ENCODE measurements around the gene BMI1. TPM values are rescaled to one million over a fixed set of nuclear protein-coding genes. Genes with fewer than 3 reads are reported as not detected.
"Not testable (repeated sequence)": the region's sequence is repeated elsewhere in the genome, so short reads cannot be mapped to it uniquely, and the experiment has no call there.

Gene BMI1
- total RNA-seq, 1 donor from 2014 or later = 62.1 TPM

DNA sequence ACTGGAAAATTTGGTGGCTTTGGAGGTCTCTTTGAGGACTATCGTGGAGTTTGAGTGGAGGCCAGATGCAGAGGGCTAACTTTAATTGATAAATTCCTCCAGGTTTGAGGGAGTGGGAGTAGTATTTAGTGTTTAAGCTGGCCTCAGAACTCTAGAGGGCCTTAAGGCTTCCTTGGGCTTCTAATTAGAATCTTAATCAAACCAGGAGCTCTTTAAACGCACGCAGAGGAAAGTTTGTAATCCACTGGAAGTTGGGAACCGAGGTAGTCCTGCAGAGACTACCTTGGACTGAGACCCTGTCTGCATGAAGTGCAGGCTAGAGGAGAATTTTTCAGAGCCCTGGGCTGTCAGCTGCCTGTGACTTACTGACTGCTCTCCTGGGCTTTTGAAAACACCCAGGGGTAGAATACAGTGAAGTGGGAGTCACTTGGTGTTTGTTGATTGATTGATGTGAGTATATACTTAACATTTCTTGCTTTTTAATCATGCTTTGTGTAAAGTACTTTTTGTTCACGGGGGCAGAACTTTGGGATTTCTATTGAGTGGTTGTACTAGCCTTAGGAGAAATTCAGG lies 30.3 kb downstream of the BMI1 start:
- TF ChIP-seq, protein P1, sequence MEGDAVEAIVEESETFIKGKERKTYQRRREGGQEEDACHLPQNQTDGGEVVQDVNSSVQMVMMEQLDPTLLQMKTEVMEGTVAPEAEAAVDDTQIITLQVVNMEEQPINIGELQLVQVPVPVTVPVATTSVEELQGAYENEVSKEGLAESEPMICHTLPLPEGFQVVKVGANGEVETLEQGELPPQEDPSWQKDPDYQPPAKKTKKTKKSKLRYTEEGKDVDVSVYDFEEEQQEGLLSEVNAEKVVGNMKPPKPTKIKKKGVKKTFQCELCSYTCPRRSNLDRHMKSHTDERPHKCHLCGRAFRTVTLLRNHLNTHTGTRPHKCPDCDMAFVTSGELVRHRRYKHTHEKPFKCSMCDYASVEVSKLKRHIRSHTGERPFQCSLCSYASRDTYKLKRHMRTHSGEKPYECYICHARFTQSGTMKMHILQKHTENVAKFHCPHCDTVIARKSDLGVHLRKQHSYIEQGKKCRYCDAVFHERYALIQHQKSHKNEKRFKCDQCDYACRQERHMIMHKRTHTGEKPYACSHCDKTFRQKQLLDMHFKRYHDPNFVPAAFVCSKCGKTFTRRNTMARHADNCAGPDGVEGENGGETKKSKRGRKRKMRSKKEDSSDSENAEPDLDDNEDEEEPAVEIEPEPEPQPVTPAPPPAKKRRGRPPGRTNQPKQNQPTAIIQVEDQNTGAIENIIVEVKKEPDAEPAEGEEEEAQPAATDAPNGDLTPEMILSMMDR (IDR thresholded peaks at IDR 0.05; ENCODE audit: unreplicated experiment) = no peak
- Mint-ChIP-seq H3K4me3 (ENCODE audit: low read depth) (no peak overlapping the region), H3K36me3 (ENCODE audit: insufficient read depth) (no peaks in the 10 kb centered on the region), H3K27me3 (peaks cover 25% of the 10 kb centered on the region), H3K27ac (no peak overlapping the region), H3K4me1 (ENCODE audit: low read depth) (no peaks in the 10 kb centered on the region), H3K9me3 (ENCODE audit: low read depth) (no peaks in the 10 kb centered on the region)
- no peak for DNase-seq (ENCODE audit: low spot score, unreplicated experiment)

DNA sequence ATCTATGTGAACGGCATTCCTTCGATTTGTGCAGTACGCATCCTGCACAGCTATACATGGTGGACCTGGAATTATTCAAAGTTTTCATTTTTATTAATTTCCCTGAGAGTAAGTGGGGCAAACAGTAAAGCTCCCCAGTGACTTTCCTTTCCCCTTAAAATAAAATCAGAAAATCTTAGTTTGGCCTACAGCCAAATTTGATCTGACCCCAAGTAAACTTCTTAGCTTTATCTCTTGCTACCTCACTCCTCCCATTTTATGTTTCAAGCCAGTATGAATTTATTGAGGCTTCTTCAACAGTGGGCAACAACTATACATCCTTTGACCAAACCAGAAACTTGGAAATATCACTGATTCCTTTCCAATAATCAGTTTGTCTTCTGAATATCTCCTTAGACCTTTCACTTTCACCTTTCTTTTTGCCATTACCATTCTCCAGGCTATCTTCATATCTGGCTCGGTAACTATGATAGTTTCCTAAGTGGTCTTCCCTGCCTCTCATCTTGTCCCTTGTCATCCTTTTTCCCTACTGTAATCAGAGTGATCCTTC lies 35.5 kb downstream of the BMI1 start:
- H3K9me3 Mint-ChIP-seq (ENCODE audit: low read depth) = no peaks in the 10 kb centered on the region
- TF ChIP-seq, protein P1 (IDR thresholded peaks at IDR 0.05; ENCODE audit: unreplicated experiment) = no peak
- H3K4me3 Mint-ChIP-seq (ENCODE audit: low read depth) = no peak overlapping the region
- no peaks in the 10 kb centered on the region for H3K4me1 Mint-ChIP-seq (ENCODE audit: low read depth)
- DNase-seq (ENCODE audit: low spot score, unreplicated experiment) = no peak
- H3K27me3 Mint-ChIP-seq = peaks cover 6% of the 10 kb centered on the region
- no peaks in the 10 kb centered on the region for H3K36me3 Mint-ChIP-seq (ENCODE audit: insufficient read depth)
- H3K27ac Mint-ChIP-seq = no peak overlapping the region

DNA sequence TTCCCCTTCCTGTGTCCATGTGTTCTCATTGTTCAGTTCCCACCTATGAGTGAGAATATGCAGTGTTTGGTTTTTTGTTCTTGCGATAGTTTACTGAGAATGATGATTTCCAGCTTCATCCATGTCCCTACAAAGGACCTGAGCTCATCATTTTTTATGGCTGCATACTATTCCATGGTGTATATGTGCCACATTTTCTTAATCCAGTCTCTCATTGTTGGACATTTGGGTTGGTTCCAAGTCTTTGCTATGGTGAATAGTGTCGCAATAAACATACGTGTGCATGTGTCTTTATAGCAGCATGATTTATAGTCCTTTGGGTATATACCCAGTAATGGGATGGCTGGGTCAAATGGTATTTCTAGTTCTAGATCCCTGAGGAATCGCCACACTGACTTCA lies 36.9 kb downstream of the BMI1 start:
- not testable (repeated sequence) for H3K4me3 Mint-ChIP-seq (ENCODE audit: low read depth); H3K4me1 Mint-ChIP-seq (ENCODE audit: low read depth); H3K36me3 Mint-ChIP-seq (ENCODE audit: insufficient read depth); H3K27ac Mint-ChIP-seq; DNase-seq (ENCODE audit: low spot score, unreplicated experiment); H3K27me3 Mint-ChIP-seq; H3K9me3 Mint-ChIP-seq (ENCODE audit: low read depth)

DNA sequence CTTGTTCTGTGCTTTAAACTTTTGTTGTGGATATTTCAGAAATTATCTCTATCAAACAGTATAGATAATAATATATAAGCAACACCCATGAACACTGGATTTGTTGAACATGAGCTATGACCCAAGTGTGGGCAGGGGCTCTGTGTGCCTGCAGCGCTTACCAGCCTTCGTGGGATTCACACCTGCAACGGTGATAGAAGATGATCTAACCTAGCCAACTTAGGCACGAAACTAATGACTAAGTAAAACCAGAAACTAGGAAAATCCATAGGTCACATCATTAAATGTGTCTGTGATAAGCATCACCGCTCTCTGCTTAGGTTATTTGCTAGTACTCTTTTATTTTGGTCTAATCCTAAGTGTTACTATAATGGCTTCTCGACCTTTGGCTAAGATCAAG lies 42.4 kb downstream of the BMI1 start:
- Mint-ChIP-seq H3K4me3 (ENCODE audit: low read depth) (no peak overlapping the region), H3K9me3 (ENCODE audit: low read depth) (no peaks in the 10 kb centered on the region)

DNA sequence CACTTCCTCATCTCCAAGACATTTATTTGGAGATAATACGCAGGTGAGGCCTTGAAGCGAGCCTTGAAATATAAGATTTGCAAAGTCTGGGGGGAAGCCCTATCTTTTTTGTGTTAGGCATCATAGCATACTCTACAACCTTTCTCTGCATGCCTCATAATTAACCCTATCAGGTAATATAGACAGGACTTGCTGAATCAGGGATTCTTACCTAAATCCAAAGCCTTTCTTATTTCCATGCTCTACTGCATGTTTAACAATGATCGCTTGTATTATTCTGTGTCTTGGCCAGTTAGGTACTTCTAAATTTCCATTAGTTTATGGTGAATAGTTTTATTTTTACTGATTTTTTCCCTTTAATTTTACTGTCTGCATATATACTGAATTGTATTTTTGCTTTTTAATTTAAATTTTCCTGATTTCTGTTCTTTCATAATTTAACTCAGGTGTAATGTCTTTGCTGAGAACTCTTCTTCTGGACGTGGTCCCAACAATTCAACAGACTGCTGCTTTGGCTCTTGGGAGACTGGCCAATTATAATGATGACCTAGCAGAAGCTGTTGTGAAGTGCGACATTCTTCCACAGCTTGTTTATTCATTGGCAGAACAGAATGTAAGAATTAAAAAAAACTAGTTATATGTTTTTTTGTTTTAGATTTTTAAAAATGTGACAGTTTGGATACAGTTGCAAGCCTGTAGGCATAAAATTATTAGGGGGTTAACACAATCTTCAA lies 43.7 kb downstream of the BMI1 start:
- DNase-seq (ENCODE audit: low spot score, unreplicated experiment) = no peak
- H3K27me3 Mint-ChIP-seq = no peaks in the 10 kb centered on the region
- H3K4me3 Mint-ChIP-seq (ENCODE audit: low read depth) = no peak overlapping the region
- H3K4me1 Mint-ChIP-seq (ENCODE audit: low read depth) = peaks cover 9% of the 10 kb centered on the region
- H3K36me3 Mint-ChIP-seq (ENCODE audit: insufficient read depth) = no peaks in the 10 kb centered on the region
- TF ChIP-seq, protein P1 (IDR thresholded peaks at IDR 0.05; ENCODE audit: unreplicated experiment) = no peak
- no peaks in the 10 kb centered on the region for H3K9me3 Mint-ChIP-seq (ENCODE audit: low read depth)
- H3K27ac Mint-ChIP-seq = no peak overlapping the region

More for the DNA sequence above, 42.4 kb downstream of the BMI1 start:
- peaks cover 8% of the 10 kb centered on the region for H3K4me1 Mint-ChIP-seq (ENCODE audit: low read depth)
- no peak overlapping the region for H3K27ac Mint-ChIP-seq
- H3K27me3 Mint-ChIP-seq = no peaks in the 10 kb centered on the region
- no peaks in the 10 kb centered on the region for H3K36me3 Mint-ChIP-seq (ENCODE audit: insufficient read depth)
- TF ChIP-seq, protein P1 (IDR thresholded peaks at IDR 0.05; ENCODE audit: unreplicated experiment) = no peak
- no peak for DNase-seq (ENCODE audit: low spot score, unreplicated experiment)
